Measurements from ENCODE around the gene RERE.

The RERE gene

DNA sequence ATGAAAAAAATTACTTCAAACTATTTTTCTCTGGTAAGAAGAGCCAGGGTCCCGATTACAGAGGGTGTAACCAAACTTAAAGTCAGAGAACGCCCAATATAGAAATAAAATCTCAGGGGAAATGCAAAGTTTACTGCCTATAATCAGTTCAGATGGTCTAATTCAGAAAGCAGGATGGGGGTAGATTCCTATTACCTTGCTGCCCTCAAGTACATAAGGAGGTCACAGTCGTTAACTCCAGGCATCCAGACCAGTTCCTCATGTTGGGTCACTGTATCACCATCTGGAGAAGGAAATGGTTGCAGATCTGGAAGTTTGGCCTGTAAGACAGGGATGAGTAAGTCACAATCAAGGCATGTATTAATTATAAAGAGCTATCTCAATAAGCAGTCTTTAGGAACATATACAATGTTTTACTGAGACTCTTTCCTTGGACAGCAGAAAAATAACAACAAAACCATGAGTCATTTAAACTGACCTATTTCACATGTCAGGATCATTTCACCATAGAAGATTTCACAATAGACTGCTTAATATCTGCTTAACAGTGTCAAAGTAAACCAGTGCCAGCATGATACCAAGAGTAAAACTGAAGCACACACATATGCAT is 320.1 kb downstream of the RERE start:
- no peak for DNase-seq

DNA sequence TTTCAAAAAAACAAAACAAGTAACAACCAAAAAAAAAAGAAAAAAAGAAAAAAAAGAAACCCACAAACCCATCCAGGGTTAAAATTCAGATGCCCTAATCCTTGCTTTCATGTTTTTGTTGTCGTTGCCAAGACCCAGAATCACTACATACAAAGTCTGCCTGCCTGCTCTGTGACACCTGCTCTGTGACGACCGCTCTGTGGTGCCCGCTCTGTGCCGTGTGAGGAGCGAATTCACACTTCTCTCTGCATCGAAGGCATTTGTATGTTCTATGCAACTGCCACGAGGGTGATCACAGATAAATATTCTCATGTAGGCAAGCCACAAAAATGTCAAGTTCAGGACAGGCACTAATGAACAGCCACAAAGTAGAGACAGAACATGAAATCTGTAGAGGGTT is 321.0 kb downstream of the RERE start:
- DNase-seq, result no peak

DNA sequence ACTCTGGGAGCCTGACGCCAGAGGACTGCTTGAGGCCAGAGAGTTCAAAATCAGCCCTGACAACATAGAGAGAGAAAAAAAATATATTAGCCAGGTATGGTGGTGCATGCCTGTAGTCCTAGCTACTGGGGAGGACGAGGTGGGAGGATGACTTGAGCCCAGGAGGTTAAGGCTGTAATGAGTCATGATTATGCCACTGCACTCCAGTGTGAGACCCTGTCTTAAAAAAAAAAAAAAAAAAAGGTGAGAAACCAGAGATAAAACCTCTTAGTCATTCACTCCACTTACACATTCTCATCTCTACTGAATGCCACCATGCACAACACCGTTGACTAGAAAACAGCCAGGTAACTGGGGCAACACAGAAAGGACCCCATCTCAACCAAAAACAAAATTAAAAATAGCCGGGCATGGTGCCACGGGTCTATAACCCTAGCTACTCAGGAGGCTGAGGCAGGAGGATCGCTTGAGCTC is 321.5 kb downstream of the RERE start:
- DNase-seq, result no peak

DNA sequence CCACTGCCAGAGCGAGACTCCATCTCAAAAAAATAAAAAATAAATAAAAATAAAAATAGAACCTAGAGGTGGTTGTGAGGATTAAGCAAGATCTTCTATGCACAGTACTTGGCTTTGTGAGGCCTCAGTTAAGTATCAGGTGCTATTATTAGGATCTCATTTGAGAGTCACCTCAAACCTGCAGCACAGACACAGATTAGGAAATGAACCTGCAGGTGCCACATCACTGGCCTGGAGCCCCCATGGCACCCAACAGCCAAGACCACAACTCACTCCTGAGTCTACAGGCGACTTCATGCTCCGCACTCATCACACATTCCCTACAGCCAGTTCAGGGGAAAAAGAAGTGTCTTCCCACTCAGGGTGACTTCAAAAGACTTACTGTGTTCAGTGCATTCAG is 322.8 kb downstream of the RERE start:
- no peak for DNase-seq

DNA sequence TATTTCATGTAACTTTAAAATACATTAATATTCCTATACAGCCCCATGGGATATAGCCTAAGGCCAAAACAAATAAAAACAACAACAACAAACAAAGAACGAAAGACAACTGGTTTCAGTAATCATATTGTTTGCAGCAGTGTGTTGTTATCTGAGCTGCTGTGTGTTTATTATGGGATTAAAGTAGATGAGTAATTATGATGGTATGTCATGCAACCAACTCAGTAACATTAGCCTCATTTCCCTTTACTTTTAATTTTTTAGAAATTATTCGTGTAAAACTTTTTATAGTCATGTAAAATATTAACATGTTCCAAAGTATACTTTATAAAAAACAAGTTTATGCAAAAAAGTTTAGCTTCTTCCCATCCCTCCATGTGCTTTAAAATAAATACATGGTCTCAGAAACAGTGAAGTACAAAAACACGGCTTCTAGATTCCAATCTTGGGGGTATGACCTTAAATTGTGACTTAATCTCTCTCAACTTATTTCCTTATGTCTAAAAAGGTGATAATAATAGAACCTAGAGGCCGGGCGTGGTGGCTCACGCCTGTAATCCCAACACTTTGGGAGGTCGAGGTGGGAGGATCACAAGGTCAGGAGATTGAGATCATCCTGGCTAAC is 323.4 kb downstream of the RERE start:
- DNase-seq, result no peak

DNA sequence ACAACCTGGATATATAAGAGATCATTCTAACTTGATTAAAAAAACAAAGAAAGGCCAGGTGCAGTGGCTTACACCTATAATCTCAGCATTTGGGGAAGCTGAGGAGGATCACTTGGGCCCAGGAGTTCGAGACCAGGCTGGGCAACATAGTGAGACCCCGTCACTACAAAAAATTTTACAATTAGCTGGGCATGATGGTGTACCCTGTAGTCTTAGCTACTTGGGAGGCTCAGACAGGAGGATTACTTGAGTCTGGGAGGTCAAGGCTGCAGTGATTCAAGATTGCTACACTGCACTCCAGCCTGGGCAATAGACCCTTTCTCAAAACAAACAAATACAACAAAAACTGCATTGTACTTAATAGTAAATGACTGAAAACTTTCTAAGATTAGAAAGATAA is 330.2 kb downstream of the RERE start:
- no peak for DNase-seq

DNA sequence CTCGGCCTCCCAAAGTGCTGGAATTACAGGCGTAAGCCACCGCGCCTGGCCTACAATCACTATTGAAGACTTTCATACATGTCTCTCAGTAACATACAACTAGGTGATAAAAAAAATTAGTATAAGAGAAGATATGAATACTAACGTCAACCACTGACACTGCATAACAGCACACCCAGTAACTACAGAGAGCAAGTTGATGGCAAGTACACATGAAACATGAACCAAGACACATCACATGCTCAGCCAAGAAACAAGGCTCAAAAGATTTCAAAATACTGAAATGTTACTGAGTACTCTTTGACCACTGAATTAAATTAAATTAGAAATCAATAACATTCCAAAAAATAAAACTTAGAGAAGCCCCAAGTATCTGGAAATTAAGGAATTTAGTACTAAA is 331.4 kb downstream of the RERE start:
- no peak for DNase-seq

DNA sequence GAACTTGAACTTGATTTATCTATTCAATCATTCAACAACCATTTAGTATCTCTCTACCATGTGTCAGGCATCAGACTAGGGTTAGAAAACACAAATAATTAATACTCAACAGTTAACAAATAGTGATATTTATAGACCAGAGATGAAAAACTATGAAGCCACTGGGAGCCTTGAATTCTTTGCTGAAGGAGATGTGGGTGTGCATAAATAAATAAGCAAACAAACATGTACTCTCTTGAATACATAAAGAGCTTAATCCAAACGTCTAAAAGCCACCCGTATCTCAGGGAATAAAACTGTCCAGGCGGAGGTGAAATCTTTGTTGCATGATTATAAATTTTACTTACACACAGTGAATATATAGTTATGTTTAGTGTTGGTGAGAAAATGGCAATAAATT is 333.9 kb downstream of the RERE start:
- no peak for DNase-seq

DNA sequence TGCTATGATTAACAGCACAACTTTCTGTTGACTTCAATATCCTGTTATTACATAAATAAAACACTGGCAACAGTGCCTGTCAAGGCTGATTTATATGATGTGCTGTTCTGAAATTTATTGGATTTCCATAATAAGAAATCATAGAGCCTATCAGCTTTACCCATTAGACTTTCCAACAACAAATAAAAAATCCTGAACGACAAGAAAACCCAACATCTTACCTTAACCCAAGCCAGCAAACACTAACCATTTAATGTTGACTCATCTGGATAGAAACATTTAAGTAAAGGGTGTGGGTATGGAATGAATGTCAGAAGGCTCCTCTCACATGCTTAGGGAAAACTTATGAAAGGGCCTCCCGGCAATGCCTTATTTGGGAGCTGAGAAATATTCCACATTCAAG is 334.5 kb downstream of the RERE start:
- DNase-seq, result no peak

DNA sequence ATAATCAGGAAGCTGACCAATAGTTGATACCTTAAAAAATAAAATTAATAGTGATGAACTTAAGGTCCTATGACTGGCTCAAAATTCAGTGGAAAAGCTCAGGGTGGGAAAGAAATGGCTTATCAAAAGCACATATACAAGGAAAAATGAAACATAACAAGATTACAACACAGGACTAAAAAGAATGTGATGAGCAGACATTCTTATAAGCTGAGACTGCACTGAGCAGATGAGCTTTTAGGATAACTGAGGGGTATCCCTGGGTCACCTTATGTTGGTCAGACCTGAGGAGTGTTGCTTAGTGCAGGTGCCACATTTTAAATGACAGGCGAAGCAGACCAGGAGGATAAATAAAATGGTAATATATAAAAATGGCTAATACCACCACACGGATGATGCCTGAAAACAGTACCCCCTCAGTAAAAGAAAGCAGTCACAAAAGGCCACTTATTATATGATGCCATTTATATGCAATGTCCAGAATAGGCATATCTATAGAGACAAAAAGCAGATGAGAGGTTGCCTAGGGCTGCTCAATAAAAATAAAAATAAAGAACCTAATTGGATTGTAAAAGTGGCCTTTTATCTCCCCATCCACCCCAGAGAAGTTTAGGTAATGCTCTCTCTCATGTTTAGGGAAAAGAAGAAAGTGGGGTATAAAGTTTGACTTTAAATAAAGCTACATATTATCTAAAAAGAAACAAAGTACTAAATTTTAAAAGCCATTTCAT is 335.6 kb downstream of the RERE start:
- no peak for DNase-seq

DNA sequence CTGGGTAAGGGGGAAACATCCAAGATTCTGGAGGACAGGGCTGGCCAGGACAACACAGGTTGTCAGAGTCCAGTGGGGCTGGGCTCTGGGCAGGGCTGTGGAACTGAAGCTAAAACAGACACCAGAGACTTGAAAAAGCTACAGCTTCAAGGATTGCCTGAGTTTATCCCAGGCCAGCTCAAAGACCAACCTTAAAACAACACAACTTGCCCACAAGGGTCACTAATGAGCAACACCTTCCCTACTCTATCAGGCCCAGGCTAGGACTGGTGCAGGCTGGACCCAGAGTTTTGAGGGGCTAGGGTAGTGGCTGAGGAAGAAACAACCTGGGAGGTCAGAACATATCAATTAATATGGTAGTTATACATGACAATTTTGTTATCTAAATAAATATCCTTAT is 338.9 kb downstream of the RERE start:
- no peak for DNase-seq

DNA sequence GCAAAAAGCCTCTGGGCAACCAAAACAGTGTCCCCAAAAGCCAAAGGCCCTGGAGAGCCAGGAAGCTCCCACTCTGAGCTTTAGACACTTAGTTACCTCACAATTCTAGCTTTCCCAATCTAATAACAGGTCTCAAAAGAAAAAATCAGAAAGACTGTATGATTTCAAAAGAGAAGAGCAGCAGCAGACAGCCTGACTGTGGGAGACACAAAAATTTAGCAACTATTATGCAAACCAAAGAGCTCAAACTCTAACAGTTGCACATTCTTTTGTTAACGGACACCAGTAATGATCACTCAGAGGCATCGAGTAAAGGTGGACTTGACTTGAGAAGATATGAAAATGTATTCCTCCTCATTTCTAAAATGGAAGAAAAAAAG is 339.5 kb downstream of the RERE start:
- DNase-seq, result no peak

DNA sequence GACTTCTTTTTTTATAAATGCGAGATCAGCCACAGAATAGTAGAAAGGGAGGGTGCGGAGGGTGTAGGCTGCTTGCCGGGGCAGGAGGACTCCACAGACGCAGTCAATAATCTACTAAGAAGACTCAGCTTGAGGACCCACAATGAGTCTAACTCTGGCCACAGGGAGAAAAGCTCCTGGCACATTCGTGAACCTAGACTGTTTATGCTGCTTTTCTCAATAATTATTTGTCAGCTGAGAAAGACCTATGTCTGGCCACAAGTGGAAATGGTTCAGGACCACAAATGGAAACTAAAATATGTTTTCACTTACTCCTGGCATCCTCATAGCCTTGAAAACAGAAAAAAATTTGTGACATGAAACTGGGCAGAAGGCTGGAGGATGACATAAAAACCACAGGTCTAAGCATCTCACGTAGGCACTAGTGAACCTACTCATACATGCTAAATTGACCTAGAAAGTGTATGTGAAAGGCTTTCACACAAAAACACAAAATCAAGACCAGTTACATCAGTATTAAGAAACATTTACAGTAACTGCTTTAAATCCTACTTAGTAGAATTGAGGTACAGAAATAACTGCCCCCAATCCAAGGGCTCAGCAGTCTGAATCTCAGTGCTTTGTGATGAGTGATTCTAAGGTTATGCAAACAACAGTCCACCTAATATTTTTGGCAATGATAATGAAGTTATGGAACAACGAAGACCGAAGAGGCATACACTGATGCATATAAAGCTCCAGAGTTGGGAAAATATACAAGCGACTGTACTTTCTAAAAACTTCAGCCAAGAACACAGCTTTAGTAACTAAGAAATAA is 340.1 kb downstream of the RERE start:
- peak; percentile 33 for DNase-seq

DNA sequence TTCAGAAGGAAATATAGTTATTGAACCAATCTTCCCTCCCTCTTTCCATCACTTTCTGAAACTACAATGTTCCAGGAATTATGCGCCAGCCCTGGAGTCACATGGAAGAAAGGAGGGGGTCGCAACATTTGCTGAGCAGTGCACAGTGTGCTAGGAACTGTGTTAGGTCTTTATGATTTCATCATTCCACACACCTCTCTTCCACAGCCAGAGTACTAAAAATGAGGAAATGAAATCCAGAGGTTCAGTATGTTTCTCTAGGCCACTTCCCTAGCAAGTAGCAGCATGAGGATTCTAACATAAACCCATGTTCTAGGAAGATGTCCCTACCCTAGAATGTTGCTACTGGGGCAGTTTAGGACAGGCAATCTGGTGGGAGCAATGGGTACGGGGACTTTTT is 341.4 kb downstream of the RERE start:
- no peak for DNase-seq

DNA sequence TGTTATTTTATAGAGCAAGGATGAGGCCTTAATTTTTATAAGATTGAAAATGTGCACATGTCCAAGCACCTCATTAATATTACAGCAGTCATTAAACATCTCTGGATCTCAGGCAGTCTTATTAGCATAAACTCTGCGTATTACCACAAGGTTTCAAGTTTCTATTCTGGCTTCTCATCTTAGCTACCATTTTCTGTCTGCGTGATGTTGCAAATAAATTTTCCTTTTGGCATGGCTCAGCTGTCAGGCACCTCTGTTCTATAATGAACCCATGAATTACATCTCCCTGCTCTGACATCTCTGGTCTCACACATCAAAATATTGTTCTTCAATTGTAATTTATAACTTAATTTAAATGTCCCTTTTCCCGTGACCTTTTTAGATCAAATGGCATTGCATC is 343.1 kb downstream of the RERE start:
- DNase-seq, result no peak

DNA sequence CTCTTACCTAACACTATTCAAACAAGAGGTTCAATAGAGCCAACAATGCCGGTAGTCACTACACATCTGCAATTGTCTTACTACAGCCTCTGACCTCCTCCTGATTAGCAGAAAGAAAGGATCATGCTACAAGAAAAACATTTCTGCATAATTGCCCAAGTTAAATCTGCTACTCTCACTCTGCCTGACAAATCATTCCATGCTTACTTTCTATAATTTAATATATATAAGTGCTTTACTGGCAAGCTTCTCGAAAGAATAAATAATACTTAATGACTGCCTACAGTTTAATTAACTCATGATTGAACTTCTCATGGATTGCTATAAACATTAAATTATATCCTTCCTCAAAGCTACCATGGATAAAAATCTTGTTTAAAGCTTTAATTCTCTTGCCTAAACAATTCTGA is 343.5 kb downstream of the RERE start:
- no peak for DNase-seq

DNA sequence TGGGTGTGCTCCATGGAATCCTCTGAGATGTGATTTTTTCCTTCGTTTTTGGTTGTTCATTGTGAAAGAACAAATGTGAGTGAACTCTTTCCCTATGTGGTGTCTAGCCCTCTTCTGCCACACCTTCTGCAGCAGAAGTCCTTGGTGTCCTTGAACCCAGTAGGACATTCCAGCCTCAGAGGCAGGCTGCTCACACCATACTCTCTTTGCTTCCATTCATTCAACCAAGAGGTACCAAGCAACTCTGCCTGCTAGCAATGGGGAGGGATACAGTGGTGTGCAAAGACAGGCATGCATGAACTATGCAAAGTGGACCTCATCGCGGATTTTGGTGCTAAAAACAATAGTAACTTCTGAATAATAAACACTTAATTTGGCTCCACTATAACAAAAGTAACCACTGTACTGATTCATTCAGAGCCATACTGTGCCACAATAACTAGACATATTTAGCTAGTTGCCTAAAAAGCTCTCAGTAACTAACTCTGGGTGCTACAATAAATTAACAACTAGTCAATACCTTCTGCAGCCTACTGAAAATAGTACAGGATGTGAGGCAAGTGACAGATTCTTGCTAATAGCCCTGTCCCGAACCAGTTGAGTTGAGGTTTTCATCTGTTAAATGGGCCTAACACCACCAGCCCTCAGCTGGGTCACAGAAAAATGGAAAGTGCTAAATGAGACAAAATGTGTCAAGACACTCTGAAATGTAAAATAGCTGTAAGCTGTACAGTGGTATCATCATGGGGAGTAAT is 344.1 kb downstream of the RERE start:
- no peak for DNase-seq

DNA sequence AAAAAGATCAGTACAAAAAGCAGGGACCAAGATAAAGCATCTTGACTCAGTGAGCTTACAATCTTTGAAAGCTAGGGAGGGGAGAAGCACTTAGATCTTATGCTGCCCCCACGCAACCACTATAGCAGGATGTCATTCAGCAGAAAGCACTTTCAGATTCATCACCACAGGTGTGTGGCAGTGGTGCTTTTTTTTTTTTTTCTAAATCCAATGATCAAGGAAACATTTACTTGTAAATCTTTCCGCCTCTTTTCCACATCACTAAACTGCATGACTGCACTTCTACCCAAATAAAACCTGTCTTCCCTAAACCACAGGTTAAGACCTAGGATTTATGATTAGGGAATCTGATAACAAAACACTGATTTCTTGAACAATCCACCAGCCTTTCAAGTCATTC is 344.8 kb downstream of the RERE start:
- no peak for DNase-seq

DNA sequence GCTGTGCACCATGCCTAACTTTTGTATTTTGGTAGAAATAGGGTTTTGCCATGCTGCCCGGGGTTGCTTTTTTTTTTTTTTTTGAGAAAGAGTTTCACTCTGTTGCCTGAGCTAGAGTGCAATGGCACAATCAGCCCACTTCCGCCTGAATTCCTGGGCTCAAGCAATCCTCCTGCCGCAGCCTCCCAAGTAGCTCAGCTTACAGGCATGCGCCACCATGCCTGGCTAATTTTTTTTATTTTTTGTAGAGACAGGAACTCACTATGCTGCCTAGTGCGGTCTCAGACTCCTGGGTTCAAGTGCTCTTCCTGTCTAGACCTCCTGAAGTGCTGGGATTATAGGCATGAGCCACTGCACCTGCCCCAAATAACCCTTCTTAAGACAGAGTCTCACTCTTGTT is 346.0 kb downstream of the RERE start:
- no peak for DNase-seq

DNA sequence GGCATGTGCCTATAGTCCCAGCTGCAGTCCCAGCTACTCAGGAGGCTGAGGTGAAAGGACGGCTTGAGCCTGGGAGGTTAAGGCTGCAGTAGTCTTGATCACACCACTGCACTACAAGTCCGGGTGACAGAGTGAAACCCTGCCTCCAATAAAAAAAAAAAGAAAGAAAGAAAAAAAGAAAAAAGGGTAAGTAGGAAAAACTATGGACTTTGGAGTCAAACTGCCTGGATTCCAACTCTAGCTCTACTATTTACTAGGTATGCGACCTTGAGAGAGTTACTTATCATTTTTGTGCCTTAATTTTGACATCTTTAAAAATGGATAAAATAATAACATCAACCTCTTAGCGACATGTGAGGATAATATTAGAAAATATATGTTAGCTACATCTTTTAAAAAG is 348.7 kb downstream of the RERE start:
- DNase-seq, result no peak

DNA sequence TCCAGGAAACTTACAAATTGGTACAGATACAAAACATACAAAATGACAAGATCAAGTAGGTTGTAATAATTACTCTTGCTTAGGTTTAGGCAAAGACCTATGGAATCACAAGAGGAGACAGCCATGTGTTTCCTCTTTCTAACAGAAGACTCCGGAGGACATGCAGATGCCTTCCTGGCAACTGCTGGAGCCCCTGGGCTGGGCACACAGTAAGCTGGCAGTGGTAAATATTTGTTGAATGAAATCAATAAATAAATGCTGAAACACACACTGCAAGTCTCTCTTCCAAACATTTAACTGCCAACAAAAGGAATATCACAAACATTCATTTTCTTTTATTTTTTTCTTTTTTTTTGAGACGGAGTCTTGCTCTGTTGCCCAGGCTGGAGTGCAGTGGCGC is 350.1 kb downstream of the RERE start:
- DNase-seq, result no peak

DNA sequence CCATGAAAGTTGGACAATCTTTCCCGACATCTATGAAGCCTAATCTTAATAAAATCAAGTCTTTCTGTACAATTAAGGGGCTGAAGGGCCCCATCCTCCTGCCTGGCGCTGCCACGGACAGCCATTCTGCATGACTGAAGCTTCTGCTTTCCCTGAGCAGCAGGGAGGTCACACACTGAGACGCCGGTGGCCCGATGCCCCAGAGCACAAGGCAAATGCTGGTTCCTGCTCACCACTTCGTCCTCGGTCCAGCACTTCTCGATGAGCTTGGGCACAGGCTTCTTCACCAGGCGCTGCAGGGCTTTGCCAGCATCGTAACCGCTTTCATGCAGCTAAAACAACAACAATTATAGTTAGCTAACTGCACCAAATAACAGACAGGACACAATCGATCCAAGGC is 351.7 kb downstream of the RERE start:
- peak; percentile 64 for DNase-seq

DNA sequence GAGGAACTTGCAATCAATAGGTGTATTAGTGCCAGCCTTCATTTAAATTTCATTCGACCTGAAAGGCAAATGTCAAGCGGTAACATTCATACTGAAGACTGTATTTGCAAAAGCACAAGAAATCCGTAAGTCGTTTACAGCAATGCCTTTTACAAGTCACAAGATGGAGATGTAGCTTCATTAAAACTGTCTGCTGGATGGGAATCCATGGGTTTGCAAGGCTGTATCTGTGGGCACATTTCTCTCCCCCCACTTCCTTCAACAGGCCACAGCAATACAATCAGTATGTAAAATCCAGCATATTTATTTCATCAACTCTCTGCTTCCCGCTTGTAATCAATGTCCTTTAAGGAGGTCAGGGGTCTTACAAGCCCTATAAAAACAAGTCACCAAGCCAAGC is 352.4 kb downstream of the RERE start:
- DNase-seq, result peak; percentile 54

Measured in eye (tissue), 1 donor.